Measurements from ENCODE around the gene SLC30A4.

GRCh38 chr15:45529613-45530012, 7.1 kb upstream of the SLC30A4 start:
- TF ChIP-seq EZH2 (IDR thresholded peaks at IDR 0.05; ENCODE audit: low read depth, low read length, severe bottlenecking): no peak
- TF ChIP-seq CTCF (IDR thresholded peaks at IDR 0.05; ENCODE audit: control extremely low read depth in 1 of 3, insufficient read depth in 1 of 3, low read depth in 1 of 3, low read length in 3 of 3): no peak
- no peak for TF ChIP-seq RAD21 (IDR thresholded peaks at IDR 0.05 in 1 of 2, conservative IDR thresholded peaks at IDR 0.05 in 1 of 2; ENCODE audit: low read depth in 2 of 2, low read length in 2 of 2)
- no peak for TF ChIP-seq POLR2A (IDR thresholded peaks at IDR 0.05; ENCODE audit: control extremely low read depth in 1 of 2, low read depth in 2 of 2, low read length in 2 of 2)
- no peak for TF ChIP-seq MAX (IDR thresholded peaks at IDR 0.05)
- no peak for TF ChIP-seq POLR2AphosphoS5 (IDR thresholded peaks at IDR 0.05; ENCODE audit: low read depth, low read length)
- no peak for TF ChIP-seq RFX5 (IDR thresholded peaks at IDR 0.05; ENCODE audit: borderline replicate concordance, low read depth, low read length)
- TF ChIP-seq HDAC6 (IDR thresholded peaks at IDR 0.05; ENCODE audit: low read depth, low read length): no peak
- no peak for TF ChIP-seq SUZ12 (IDR thresholded peaks at IDR 0.05; ENCODE audit: low read length)
- TF ChIP-seq GABPA (IDR thresholded peaks at IDR 0.05; ENCODE audit: borderline replicate concordance, insufficient read depth, low read length): no peak
- TF ChIP-seq KDM1A (IDR thresholded peaks at IDR 0.05; ENCODE audit: borderline replicate concordance, low read length): no peak

All from H1 (cell line).